ENCODE data around the gene ST13.

GRCh38 chr22:40867109-40867508 is 10.7 kb upstream of the ST13 start:
- TF ChIP-seq POLR2AphosphoS5 (IDR thresholded peaks at IDR 0.05; ENCODE audit: low read depth, low read length) (no peak), CTCF (IDR thresholded peaks at IDR 0.05) (no peak), TCF7L2 (IDR thresholded peaks at IDR 0.05; ENCODE audit: low read depth, low read length) (no peak)
- TF ChIP-seq, protein P1, sequence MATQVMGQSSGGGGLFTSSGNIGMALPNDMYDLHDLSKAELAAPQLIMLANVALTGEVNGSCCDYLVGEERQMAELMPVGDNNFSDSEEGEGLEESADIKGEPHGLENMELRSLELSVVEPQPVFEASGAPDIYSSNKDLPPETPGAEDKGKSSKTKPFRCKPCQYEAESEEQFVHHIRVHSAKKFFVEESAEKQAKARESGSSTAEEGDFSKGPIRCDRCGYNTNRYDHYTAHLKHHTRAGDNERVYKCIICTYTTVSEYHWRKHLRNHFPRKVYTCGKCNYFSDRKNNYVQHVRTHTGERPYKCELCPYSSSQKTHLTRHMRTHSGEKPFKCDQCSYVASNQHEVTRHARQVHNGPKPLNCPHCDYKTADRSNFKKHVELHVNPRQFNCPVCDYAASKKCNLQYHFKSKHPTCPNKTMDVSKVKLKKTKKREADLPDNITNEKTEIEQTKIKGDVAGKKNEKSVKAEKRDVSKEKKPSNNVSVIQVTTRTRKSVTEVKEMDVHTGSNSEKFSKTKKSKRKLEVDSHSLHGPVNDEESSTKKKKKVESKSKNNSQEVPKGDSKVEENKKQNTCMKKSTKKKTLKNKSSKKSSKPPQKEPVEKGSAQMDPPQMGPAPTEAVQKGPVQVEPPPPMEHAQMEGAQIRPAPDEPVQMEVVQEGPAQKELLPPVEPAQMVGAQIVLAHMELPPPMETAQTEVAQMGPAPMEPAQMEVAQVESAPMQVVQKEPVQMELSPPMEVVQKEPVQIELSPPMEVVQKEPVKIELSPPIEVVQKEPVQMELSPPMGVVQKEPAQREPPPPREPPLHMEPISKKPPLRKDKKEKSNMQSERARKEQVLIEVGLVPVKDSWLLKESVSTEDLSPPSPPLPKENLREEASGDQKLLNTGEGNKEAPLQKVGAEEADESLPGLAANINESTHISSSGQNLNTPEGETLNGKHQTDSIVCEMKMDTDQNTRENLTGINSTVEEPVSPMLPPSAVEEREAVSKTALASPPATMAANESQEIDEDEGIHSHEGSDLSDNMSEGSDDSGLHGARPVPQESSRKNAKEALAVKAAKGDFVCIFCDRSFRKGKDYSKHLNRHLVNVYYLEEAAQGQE (IDR thresholded peaks at IDR 0.05; ENCODE audit: insufficient read depth in 1 of 2, low read depth in 2 of 2, low read length in 1 of 2), result no peak

Data from Panc1 (cell line).